Measurements from ENCODE around the gene CMTM8.
"Not testable (repeated sequence)": the region's sequence is repeated elsewhere in the genome, so short reads cannot be mapped to it uniquely, and the experiment has no call there.

Gene CMTM8, protein sequence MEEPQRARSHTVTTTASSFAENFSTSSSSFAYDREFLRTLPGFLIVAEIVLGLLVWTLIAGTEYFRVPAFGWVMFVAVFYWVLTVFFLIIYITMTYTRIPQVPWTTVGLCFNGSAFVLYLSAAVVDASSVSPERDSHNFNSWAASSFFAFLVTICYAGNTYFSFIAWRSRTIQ

DNA sequence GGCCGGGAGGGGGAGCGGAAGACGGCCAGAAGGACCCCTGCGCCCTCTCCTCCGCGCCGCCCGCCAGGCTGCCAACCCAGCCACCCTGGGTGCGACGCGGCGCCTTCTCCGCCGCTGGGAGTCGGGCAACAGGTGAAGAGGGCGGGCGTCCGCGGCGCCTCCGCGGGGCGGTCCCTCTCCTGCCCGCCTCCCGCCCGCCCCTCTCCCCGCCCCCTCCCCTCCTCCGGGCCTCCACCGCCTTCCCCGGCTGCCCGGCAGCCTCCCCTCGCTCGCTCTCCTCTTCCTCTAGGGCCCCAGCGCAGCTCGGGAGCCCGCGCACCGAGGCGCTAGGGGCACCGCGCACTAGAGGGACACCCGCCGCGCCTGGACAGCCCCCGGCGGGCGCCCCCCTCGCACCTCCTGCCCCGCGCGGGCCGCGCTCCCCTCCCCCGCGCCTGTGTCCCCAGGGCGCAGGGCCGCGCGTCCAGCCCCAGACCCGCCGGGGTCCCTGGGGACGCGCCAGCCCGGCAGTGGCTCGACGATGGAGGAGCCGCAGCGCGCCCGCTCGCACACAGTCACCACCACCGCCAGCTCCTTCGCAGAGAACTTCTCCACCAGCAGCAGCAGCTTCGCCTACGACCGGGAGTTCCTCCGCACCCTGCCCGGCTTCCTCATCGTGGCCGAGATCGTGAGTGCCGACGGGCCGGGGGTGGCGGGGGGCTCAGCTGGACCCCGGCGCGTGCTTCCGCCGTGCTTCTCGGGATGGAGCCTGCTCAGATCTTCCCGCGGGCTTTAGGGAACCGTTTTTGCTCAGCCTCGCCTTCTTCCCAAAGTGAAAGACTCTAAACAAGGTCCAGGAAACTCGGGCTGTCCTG lies at the start of gene CMTM8:
Gene CMTM8 (plus strand): TSS at position 228 of the 854 bp plus-strand sequence. CDS start 293 bp downstream, at position 521.
- peak; percentile 60 for DNase-seq

DNA sequence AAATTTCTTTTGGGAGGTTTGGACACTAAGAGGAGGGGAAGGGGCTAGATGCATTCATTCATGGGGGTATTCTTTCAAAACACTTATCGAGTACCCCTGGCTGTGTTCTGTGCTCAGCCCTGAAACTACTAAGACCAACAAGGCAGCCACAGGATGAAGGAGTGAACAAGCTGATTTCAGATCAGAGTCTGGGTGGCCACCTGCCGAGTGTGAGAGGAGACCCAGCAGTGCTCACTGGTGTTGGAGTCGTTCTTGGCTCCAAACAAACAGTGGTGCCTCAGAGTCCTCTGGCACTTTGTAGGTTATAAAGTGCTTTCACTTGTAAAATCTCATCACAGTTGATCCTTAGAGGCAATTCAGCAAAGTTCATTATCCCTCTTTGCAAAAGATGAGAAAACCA lies 48.8 kb upstream of the CMTM8 start:
- DNase-seq, result no peak

DNA sequence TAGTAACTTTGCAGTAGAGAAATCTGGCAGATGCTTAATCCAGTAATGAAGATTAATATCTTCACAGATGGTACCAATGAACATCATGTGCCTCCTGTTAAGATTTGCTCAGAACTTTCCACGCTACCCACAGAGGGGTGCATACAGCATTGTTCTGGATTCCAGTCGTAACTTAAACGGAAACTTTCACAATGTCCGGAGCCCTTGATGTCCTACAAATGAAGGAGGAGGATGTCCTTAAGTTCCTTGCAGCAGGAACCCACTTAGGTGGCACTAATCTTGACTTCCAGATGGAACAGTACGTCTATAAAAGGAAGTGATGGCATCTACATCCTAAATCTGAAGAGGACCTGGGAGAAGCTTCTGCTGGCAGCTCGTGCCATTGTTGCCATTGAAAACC lies 47.9 kb upstream of the CMTM8 start:
- not testable (repeated sequence) for DNase-seq

DNA sequence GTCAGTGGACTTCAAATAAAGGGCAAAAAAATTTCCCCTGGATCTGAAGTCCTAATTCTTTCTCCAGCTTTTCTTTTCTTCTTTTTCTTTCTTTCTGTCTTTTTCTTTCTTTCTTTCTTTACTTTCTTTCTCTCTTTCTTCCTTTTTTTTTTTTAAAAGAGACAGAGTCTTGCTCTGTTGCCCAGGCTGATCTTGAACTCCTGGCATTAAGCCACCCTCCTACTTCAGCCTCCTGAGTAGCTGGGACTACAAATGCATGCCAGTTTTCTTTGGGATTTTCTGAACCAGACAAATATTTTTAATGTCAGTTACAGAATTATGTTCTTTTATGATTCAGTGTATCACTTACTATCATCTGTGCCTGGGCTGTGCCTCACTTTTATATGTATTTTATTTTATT lies 45.4 kb upstream of the CMTM8 start:
- DNase-seq, result no peak

DNA sequence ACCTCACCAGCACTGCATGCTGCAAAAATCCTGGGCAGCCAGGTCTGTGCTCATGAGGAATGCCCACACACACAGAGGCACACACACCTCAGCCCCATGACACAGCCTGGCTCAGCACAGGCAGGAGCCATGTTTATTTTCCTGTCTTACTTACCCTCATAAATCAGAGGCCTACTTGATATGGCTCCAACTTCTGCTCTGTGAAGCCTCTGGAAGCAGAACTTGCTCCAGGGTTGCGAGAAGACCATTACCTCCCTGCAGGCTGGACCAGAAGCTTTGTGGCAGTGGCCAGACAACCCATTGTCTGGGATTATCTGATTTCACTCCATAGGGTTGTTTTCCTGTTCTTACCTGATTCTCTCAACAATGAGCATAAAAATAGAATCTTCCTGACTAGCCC lies 43.8 kb upstream of the CMTM8 start:
- DNase-seq, result no peak

DNA sequence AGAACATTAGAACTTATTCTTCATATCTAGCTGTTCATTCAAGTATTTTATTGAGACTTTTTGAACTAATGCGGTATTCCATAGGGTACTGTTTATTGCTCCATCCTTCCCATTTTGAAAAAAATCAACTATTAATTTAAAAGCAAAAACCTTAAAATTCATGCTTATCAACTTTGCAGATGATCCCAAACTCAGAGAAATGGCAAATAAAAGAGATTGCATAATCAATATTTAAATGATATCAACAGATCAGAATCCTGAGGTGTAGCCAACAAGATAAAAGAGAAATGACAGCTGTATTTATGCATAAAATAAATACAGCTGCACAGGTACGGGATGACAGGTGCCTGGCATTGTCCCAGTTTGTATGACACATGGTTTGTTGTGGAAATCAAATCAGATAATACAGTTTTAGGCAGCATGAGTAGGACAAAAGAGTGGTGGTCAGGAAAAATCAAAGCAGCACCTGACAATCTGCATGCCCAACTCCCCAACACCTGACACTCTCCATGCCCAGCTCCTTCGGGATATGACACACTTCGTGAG lies 42.4 kb upstream of the CMTM8 start:
- no peak for DNase-seq

DNA sequence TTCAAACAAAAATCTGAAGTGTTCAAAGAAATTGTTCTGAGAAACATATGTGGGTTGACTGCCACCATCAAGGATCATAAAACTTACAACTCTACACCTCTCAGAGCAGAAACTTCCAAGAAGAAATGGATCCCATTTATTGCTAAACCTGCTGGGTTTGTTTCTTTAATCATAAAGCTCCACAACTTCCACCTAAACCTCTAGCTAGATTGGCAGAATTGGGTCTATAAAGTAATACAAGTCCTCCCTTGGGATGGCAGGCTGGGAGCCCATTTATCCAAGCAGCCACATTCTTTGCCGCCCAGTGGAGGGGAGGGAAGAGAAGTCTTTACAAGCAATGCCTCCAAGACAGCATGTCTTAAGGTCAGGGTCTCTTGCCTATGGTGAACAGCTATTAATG lies 40.5 kb upstream of the CMTM8 start:
- DNase-seq, result no peak

DNA sequence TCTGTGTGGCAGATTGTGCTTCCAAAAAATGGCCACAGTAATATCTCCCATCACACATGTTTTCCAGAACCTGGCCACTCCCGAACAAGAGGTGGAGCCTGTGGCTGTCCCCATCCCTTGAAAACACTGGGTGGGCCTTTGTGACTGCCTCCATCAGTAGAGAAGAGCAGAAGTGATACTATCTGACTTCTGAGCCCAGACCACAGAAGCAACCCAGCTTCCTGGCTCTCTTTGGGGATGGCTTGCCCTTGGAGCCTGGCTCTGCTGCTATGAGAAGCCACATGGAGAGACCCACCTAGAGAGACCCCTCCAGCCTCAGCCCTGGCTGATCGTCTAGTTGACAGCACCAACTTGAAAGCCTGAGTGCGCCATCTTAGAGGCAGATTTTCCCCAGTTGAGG lies 39.8 kb upstream of the CMTM8 start:
- no peak for DNase-seq

DNA sequence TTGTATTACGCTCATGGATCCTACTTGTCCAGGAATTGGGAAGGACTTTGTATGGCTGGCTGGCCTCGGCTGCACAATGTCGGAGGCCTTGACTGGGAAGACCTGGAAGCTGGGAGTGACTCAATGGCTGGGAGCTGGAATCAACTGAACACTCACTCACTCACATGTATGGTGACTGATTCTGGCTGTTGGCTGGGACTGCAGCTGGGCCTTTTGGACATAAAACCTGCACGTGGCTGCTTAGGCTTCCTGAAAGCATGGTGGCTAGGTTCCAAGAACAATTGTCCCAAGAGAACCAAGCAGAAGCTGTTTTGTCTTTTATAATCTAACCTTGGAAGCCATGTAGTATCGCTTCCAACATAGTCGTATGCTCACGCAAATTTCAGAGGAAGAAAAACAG lies 38.0 kb upstream of the CMTM8 start:
- no peak for DNase-seq

DNA sequence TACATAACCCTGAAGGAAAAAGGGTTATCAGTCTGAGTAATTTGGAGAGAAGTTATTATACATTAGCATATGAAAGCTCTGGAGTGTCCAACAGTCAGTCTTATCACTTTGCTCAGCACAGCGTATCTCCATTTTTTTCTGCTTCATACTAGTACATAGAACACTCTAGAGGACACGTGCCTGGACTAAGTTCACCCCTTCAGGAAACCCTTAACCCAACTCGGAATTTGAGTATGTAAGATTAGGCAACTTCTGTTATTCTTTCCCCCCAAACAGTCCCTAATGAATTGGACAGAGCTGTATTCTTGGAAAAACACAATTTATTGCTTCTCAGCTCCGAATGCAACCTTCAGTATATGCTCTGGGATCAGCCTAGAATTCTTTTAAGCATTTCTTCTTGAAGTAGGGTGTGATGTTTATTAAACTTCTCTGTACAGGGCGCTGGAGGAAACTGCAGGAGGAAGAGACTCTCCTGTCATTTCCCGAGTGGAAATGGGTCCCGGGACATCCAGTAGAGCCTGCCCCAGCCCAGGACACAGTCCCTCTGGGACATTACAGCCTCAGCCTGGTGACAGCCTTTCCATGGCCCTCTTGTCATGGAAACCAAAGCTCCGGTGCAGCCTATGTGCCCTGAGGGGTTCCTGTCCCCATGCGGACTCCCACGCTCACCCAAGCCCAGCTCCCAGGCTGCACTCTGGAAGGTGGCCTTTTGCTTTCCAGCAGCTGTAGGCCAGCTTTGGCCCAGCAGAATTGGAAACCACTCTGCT lies 37.3 kb upstream of the CMTM8 start:
- no peak for DNase-seq

DNA sequence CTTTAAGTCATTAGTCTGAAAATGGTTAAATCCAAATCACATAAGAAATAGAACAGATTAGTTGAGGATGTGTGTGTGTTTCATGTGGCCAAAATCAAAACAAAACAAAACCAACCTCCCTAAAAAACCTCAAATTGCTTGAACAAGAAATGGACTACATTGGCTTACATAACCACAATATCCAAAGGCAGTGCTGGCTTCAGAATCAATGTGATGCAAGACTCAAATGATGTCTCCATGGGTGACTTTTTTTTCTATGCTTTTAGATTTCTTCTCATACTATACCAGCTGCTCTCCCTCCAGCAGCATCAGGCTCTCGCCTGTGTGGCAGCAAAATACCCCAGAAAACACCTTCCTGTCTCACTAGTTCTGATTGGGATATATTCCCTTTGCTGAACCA lies 36.0 kb upstream of the CMTM8 start:
- no peak for DNase-seq

DNA sequence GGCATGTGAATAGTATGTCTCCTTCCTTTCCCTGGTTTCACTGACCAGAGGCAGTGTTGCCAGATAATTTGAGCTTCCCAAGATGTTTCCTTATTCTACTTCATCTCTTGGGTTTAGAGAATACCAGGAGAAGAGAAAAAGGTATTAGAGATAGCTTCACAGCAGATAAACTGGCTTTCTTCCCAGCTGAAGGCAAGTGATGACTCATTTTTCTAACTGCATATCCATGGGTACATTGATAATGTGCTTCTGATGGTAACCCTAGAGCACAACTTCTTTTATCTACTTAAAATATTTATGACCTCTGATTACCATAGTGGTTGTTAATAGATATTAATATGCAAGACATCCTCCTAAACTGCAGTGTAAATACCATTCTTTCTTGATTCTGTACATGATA lies 34.6 kb upstream of the CMTM8 start:
- no peak for DNase-seq

DNA sequence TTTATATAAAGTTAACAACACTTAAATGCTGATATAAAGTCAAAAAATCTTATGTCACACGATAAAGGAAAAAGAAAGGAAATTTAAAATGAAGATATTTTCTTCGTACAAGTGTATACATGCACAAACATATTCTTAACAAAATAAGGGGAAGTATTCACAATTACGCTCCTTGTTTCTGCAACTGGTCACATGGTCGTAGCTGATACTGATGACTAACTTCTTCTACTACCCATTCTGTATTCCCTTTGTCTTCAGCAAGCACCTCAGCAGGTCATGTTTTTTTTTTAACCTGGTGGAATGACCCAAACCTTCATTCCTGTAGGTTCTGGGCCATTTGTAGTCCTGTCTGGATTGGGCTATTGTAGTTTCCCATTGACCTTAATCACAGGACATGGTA lies 30.0 kb upstream of the CMTM8 start:
- no peak for DNase-seq

DNA sequence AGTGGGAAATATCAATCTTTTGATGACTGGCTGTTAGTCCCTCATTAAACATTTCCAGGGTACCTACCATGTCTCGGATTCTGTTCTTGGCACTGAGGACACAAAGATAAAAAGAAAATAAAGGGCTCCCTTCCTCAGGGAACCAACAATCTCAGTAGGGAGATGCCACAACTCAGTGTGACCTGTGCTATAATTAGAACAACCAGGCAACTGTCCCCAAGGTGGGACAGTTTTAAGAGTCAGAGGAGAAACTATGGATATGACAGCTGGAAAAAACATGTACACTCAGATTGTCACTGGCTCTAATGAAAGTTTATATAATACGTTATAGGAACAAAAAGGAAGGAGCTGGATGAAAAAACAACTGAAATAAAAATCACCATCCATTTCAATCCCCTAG lies 23.3 kb upstream of the CMTM8 start:
- no peak for DNase-seq

DNA sequence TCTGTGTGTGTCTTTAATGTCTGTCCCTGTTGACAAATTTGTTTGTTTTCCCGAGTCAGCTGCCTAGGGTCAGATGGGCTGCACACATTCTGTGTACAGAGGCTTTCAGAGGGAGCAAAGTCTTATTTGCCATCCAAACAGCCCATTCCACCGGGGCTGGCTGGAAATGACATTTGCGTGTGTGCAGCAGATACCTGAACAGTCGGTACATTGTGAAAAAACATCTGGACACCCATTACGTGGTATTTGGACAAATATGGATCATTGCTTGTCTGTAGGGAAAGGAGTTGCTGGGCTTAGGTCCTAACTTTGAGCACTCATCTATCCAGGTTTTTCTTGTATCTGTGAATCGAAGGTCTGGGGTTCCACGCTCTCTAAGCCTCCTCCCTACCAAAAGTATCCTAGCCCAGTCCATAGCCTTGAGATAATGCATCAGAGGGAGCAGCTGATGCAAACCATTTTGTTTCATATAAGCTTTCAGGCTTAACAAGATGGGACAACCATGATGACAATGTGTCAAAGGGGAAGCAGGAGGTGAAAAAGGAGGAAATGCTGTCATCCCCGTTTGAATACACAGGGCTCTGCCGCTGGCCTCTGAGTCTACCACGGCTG lies 22.2 kb upstream of the CMTM8 start:
- no peak for DNase-seq

DNA sequence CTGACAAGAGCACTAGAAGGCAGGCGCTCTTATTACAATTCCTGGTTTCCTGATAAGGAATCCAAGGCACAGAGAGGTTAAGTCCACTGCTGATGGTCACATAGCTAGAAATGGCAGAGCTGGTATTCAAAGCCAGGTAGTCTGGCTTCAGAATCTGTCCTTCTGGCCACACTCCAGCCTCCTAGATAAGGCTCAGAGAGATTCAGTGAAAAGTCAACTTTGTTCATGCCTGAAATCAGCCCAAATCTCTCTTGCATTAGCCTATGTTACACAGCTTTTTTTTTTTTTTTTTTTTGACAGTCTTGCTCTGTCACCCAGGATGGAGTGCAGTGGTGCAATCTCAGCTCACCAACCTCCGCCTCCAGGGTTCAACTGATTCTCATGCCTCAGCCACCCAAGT lies 21.1 kb upstream of the CMTM8 start:
- DNase-seq, result no peak

DNA sequence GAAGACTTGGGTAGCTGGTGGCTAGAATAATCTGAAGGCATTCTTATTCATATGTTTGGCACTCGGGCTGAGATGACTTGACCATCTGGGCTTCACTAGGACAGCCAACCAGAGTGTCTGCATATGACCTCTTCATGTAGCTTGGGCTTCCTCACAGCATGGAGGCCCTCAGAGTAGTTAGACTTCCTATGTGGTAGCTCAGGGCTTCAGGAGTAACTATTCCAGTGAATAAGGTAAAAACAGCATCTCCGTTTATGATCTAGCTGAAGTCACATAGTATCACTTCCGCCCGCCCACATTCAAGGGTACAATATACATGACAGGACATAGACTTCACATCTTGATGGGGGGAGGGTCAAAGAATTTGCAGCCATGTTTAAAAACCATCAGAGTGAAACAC lies 18.9 kb upstream of the CMTM8 start:
- DNase-seq, result no peak

DNA sequence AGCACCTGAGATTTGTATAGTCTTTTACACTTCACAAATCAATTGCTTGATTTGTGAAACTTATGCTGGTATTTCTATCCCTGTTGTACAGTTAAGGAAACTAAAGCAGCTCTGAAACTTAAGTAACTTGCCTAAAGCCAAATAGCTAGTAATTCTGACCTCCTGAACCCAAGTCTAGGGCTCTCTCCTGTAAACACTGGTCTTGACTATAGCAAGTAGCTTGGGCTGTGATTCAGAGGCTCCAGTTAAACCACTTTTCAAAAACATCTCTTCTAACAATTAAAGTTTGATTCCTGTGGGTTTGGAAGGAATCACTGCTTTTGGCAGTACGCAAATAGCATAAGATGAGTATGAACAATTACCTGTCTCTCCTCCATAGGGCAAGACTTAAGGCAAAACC lies 18.5 kb upstream of the CMTM8 start:
- no peak for DNase-seq

DNA sequence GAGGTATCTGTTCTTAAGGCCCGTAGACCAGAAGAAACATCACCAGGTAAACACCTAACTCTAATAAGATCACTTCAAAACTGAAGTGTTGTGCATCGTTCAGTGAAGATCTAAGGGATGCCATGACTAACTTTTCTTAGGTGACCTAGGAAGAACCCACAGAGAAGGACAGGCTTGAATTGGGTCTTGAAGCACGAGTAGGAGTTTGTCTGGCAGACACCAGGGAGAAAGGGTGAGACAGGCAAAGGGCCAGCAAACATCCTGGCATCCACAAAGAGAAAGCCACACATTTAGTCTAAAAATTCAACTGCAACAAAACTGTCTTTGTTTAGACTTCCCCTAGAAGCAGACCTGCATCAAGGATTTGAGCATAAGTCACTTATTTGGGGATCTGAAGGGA lies 15.5 kb upstream of the CMTM8 start:
- DNase-seq, result no peak

DNA sequence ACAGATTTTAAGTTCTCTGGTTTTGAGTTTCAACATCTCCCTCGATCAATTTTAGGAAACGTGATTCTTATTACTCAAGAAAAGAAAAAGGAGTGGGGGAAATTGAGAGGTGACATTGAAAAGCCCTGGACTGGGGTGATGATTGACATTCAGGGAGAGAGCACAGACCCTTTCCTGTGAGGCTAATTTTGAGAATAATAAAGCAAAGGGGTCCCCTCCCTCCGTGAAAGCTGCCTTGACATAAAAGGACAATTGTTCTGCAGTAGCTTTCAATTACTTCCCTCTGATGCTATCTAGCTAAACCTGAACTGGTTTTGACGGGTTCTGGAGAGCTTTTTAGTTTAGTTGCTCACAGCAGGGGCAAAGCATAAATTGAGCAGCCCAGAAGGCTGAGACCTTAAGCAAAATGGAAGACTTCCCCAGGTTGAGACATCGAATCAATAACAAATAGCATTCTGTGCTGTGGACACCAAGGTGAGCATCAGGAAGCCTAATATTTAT lies 14.4 kb upstream of the CMTM8 start:
- DNase-seq, result no peak

DNA sequence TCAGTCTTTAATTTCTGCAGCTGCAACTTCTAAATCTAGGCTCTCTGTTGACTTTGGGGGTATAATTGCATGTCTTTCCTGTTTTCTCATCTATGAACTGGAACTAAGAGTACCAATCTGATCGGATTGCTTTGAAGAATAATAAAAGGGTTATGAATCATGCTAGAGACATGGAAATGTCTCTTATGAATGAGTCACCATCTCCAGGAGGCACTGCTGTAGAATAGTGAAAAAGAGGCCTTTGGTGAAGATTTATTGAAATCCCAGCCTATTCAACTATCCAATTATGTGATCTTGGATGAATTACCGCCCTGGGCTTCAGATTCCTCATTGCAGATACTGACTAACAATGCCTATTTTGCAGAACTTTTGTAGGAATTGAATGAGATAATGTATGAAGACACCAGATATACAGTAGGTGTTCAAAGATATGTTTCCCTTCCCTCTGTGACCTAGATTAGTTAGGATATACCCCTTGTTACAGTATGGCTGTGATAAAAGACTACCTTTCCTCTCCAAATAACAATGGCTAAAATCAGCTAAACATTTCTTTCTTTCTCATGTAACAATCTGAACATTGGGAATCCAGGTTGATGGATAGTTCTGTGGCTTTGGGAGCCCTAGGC lies 11.5 kb upstream of the CMTM8 start:
- no peak for DNase-seq

DNA sequence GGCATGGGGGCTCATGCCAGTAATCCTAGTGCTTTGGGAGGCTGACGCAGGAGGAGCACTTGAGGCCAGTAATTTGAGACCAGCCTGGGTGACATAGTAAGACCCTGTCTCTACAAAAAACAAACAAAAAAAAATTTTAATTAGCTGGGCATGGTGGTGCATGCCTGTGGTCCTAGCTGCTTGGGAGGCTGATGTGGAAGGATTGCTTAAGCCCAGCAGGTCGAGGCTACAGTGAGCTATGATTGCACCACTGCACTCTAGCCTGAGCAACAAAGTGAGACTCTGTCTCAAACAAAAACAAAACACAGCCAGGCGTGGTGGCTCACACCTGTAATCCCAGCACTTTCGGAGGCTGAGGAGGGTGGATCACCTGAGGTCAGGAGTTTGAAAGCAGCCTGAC lies 9.7 kb upstream of the CMTM8 start:
- DNase-seq, result not testable (repeated sequence)

DNA sequence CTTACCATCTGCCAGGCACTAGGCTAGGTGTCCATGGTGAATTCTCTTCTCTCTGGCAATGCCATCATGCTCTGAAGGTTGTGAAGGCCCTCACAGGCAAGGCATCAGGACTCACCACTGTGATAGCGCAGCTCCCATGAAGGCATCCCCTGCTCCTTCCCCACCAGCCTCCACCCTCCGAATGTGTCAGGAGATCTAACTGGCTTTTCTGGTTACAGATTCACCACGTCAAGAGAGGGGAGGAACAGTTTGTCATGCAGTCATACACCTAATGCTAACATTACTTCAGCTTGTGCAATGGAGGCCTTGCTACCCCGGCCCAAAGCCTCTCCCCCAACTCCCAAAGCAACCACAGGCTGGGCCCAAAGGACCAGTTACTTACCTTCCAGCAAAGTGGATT lies 8.9 kb upstream of the CMTM8 start:
- DNase-seq, result no peak
